PFSK-1 (cell line): ENCODE data around the gene PRIMA1.

Experiments
- FOXP2 ChIP-seq: optimal IDR thresholded peaks from 2 replicates; pipeline ENCODE3; 2011; ENCODE audit warnings: borderline replicate concordance, control low read depth, inconsistent platforms; ENCODE audit not compliant: insufficient read depth; ENCODE audit errors: extremely low read length, extremely low read depth
- POLR2AphosphoS5 ChIP-seq: IDR thresholded peaks from 2 replicates; pipeline ENCODE4 v1.6.1; 2012; ENCODE audit warnings: low read depth, mild to moderate bottlenecking, control low read depth, low read length, moderate library complexity
- REST ChIP-seq, 2 experiments: IDR thresholded peaks; 2 replicates each; pipeline versions ENCODE4 v1.6.1 to v1.8.0; 2011 to 2012; ENCODE audit warnings: low read depth in 2 of 2, low read length in 2 of 2, control low read depth in 1 of 2, inconsistent platforms in 1 of 2, mild to moderate bottlenecking in 1 of 2, moderate library complexity in 1 of 2; ENCODE audit not compliant: insufficient read depth in 1 of 2
- SIN3A ChIP-seq: IDR thresholded peaks from 2 replicates; pipeline ENCODE4 v1.6.1; 2012; ENCODE audit warnings: mild to moderate bottlenecking, low read length, moderate library complexity, borderline replicate concordance; ENCODE audit not compliant: insufficient read depth
- TAF1 ChIP-seq: IDR thresholded peaks from 2 replicates; pipeline ENCODE4 v1.6.1; 2012; ENCODE audit warnings: low read length, control low read depth, borderline replicate concordance; ENCODE audit not compliant: insufficient read depth

PRIMA1 gene

GRCh38 chr14:93702946-93703345 lies 85.3 kb downstream of the PRIMA1 start:
- TF ChIP-seq FOXP2 (no peak), REST (IDR thresholded peaks at IDR 0.05; ENCODE audit: insufficient read depth in 1 of 2, low read depth in 2 of 2, low read length in 2 of 2) (no peak), SIN3A (no peak), POLR2AphosphoS5 (no peak), TAF1 (no peak)

- no peak for TF ChIP-seq REST (IDR thresholded peaks at IDR 0.05; ENCODE audit: insufficient read depth in 1 of 2, low read depth in 2 of 2, low read length in 2 of 2)
- TF ChIP-seq TAF1 = no peak
- no peak for TF ChIP-seq POLR2AphosphoS5
- no peak for TF ChIP-seq FOXP2
- TF ChIP-seq SIN3A = no peak
Measured at GRCh38 chr14:93701562-93701961, 86.7 kb downstream of the PRIMA1 start.

- TF ChIP-seq POLR2AphosphoS5 = no peak
- no peak for TF ChIP-seq REST (IDR thresholded peaks at IDR 0.05; ENCODE audit: insufficient read depth in 1 of 2, low read depth in 2 of 2, low read length in 2 of 2)
- TF ChIP-seq SIN3A = no peak
- TF ChIP-seq FOXP2 = no peak
- TF ChIP-seq TAF1 = no peak
Measured at GRCh38 chr14:93700928-93701327, 87.4 kb downstream of the PRIMA1 start.

- TF ChIP-seq REST (IDR thresholded peaks at IDR 0.05; ENCODE audit: insufficient read depth in 1 of 2, low read depth in 2 of 2, low read length in 2 of 2) (no peak), TAF1 (no peak), SIN3A (no peak), POLR2AphosphoS5 (no peak), FOXP2 (no peak)
Measured at GRCh38 chr14:93693914-93694313, 94.4 kb downstream of the PRIMA1 start.

GRCh38 chr14:93691042-93691780 lies 97.1 kb downstream of the PRIMA1 start:
- TF ChIP-seq POLR2AphosphoS5 = no peak
